ENCODE measurements around the gene ZNF609.

ZNF609 gene

GRCh38 chr15:64443747-64444621, 16.4 kb upstream of the ZNF609 start:
- DNase-seq (ENCODE audit: extremely low read depth, low read depth), result peak; percentile 46
- TF ChIP-seq CTCF (IDR thresholded peaks at IDR 0.05; ENCODE audit: low read depth, low read length), result no peak

- TF ChIP-seq CTCF (IDR thresholded peaks at IDR 0.05; ENCODE audit: low read depth, low read length), result no peak
- DNase-seq (ENCODE audit: extremely low read depth, low read depth), result no peak
Observed at GRCh38 chr15:64444836-64445235, 15.5 kb upstream of the ZNF609 start.

- no peak for DNase-seq (ENCODE audit: extremely low read depth, low read depth)
- TF ChIP-seq CTCF (IDR thresholded peaks at IDR 0.05; ENCODE audit: low read depth, low read length), result no peak
Observed at GRCh38 chr15:64447536-64448315, 12.7 kb upstream of the ZNF609 start.

- no peak for DNase-seq (ENCODE audit: extremely low read depth, low read depth)
- no peak for TF ChIP-seq CTCF (IDR thresholded peaks at IDR 0.05; ENCODE audit: low read depth, low read length)
Observed at GRCh38 chr15:64452988-64453688, 7.2 kb upstream of the ZNF609 start.

GRCh38 chr15:64453689-64454037, 6.7 kb upstream of the ZNF609 start:
- no peak for DNase-seq (ENCODE audit: extremely low read depth, low read depth)
- no peak for TF ChIP-seq CTCF (IDR thresholded peaks at IDR 0.05; ENCODE audit: low read depth, low read length)

- TF ChIP-seq CTCF (IDR thresholded peaks at IDR 0.05; ENCODE audit: low read depth, low read length), result no peak
Observed at GRCh38 chr15:64454282-64454681, 6.1 kb upstream of the ZNF609 start.

More at GRCh38 chr15:64454282-64454681, 6.1 kb upstream of the ZNF609 start:
- no peak for DNase-seq (ENCODE audit: extremely low read depth, low read depth)
